Gastroesophageal sphincter (tissue), 4 donors: ENCODE data around the gene SYNE3. TPM values are rescaled to one million over a fixed set of nuclear protein-coding genes. Genes with fewer than 3 reads are reported as not detected.
A peak's percentile ranks its signal among the peaks of the same experiment; 100 is the strongest.

Source experiments
- ATAC-seq: fragments of 150-250 bp; one replicate; pipeline ENCODE4 v1.9.1; 2016; ENCODE audit warnings: mild to moderate bottlenecking, moderate library complexity
- H3K27ac ChIP-seq, 4 donors: fragments of 200-600 bp; sonication (generic) in 3 of 4; 1 replicate in 3 of 4; 2 replicates in 1 of 4; pipeline ENCODE4 v1.5.1; 2016 to 2019
- H3K27me3 ChIP-seq: fragments of 200-600 bp; sonication (generic); one replicate; pipeline ENCODE4 v1.5.1; 2019
- H3K36me3 ChIP-seq, 2 donors: fragments of 200-600 bp; sonication (generic); one replicate each; pipeline ENCODE4 v1.5.1; 2019; ENCODE audit warnings: control low read depth in 1 of 2
- H3K4me1 ChIP-seq, 3 donors: fragments of 200-600 bp; sonication (generic); 1 replicate in 2 of 3; 2 replicates in 1 of 3; pipeline ENCODE4 v1.5.1; 2016 to 2019; ENCODE audit warnings: control low read depth in 2 of 3
- H3K4me3 ChIP-seq, 2 donors: fragments of 200-600 bp; sonication (generic); one replicate each; pipeline ENCODE4 v1.5.1; 2019; ENCODE audit warnings: mild to moderate bottlenecking in 1 of 2, moderate library complexity in 1 of 2
- H3K9me3 ChIP-seq, 3 donors: fragments of 200-600 bp; sonication (generic); one replicate each; pipeline ENCODE4 v1.5.1; 2017 to 2019; ENCODE audit warnings: control low read depth in 2 of 3
- CTCF ChIP-seq, 4 experiments: fragments of 200-600 bp in 2 of 4; fragments of 450-650 bp in 2 of 4; sonication (generic) in 1 of 4; IDR thresholded peaks; one replicate each; pipeline ENCODE4 v1.5.1; 2017 to 2019; ENCODE audit warnings: antibody characterized with exemption in 4 of 4, mild to moderate bottlenecking in 2 of 4, moderate library complexity in 2 of 4
- EP300 ChIP-seq: sonication (generic); formaldehyde crosslinking; IDR thresholded peaks from one replicate; pipeline ENCODE4 v1.6.1; 2017; ENCODE audit warnings: antibody characterized with exemption, mild to moderate bottlenecking
- POLR2A ChIP-seq, 2 donors: fragments of 450-650 bp; IDR thresholded peaks; one replicate each; pipeline ENCODE4 v1.6.1; 2017; ENCODE audit warnings: antibody characterized with exemption in 2 of 2, mild to moderate bottlenecking in 2 of 2, moderate library complexity in 1 of 2
- POLR2AphosphoS5 ChIP-seq: sonication (generic); formaldehyde crosslinking; IDR thresholded peaks from one replicate; pipeline ENCODE4 v1.6.1; 2017; ENCODE audit warnings: antibody characterized with exemption
- WGBS, 2 donors: methylation state at CpG; one replicate each; pipeline ENCODE4 v1.1.5; 2018; ENCODE audit warnings: low coverage in 1 of 2; 5-methylcytosine and 5-hydroxymethylcytosine counted together
- total RNA-seq, 4 donors: library from RNA; depleted of rRNA; stranded (reverse); fragments of >200 nt; gene quantifications; one replicate each; pipeline ENCODE4 v1.1.0, GENCODE V29; 2016

The SYNE3 gene
- total RNA-seq, 4 donors from 2014 or later, result 16.5 to 28.0 (median 20.3) TPM

- WGBS, 2 donors, result 69 to 79% methylated on average over 5 of the region's 5 CpGs
- H3K27me3 ChIP-seq, result no peaks in the 10 kb centered on the region
- H3K27ac ChIP-seq, result peak overlapping the region in 1 of 4 donors; percentile 30
- H3K4me3 ChIP-seq, result no peak overlapping the region
- ATAC-seq, result no peak
- no peaks in the 10 kb centered on the region for H3K4me1 ChIP-seq
- no peaks in the 10 kb centered on the region for H3K9me3 ChIP-seq
- TF ChIP-seq POLR2AphosphoS5 (no peak), POLR2A (IDR thresholded peaks at IDR 0.05) (no peak), CTCF (IDR thresholded peaks at IDR 0.05) (no peak), EP300 (no peak)
- peaks cover 0 to 27% of the 10 kb centered on the region in 2 donors for H3K36me3 ChIP-seq
Observed at GRCh38 chr14:95545515-95546168, 29.2 kb upstream of the SYNE3 start.

GRCh38 chr14:95544588-95544987 is 28.1 kb upstream of the SYNE3 start:
- no peak for ATAC-seq
- TF ChIP-seq POLR2AphosphoS5, result no peak
- TF ChIP-seq POLR2A (IDR thresholded peaks at IDR 0.05), result no peak
- no peak for TF ChIP-seq CTCF (IDR thresholded peaks at IDR 0.05)
- TF ChIP-seq EP300, result no peak
- WGBS, 2 donors, result 73 to 83% methylated on average over 5 to 7 of the region's 8 CpGs
- H3K4me3 ChIP-seq, result no peak overlapping the region
- no peaks in the 10 kb centered on the region for H3K9me3 ChIP-seq
- H3K27me3 ChIP-seq, result no peaks in the 10 kb centered on the region
- H3K27ac ChIP-seq, result no peak overlapping the region
- H3K4me1 ChIP-seq, result no peaks in the 10 kb centered on the region
- H3K36me3 ChIP-seq, result peaks cover 0 to 27% of the 10 kb centered on the region in 2 donors

- no peak for ATAC-seq
- Histone ChIP-seq H3K4me1 (no peaks in the 10 kb centered on the region), H3K27me3 (no peaks in the 10 kb centered on the region), H3K9me3 (no peaks in the 10 kb centered on the region), H3K36me3 (peaks cover 0 to 27% of the 10 kb centered on the region in 2 donors), H3K27ac (no peak overlapping the region), H3K4me3 (no peak overlapping the region)
- WGBS, 2 donors, result 88 to 95% methylated on average over 2 to 5 of the region's 5 CpGs
- TF ChIP-seq CTCF (IDR thresholded peaks at IDR 0.05) (no peak), POLR2A (IDR thresholded peaks at IDR 0.05) (no peak)
Observed at GRCh38 chr14:95543021-95543420, 26.6 kb upstream of the SYNE3 start.

GRCh38 chr14:95541932-95542930 is 25.8 kb upstream of the SYNE3 start:
- H3K4me3 ChIP-seq, result no peak overlapping the region
- ATAC-seq, result no peak
- no peak overlapping the region for H3K27ac ChIP-seq
- no peaks in the 10 kb centered on the region for H3K27me3 ChIP-seq
- TF ChIP-seq POLR2A (IDR thresholded peaks at IDR 0.05) (no peak), CTCF (IDR thresholded peaks at IDR 0.05) (no peak), POLR2AphosphoS5 (no peak), EP300 (no peak)
- 82 to 83% methylated on average over 8 of the region's 8 CpGs for WGBS, 2 donors
- H3K36me3 ChIP-seq, result peaks cover 0 to 25% of the 10 kb centered on the region in 2 donors
- no peaks in the 10 kb centered on the region for H3K9me3 ChIP-seq
- peaks cover 0 to 7% (median 0%) of the 10 kb centered on the region in 3 donors for H3K4me1 ChIP-seq
